GM13976 (cell line): ENCODE results near the gene SLC9A9.

Source experiments
- DNase-seq: peaks from one replicate; pipeline ENCODE4 v3.0.0; 2012; ENCODE audit warnings: low spot score
- CTCF ChIP-seq: IDR thresholded peaks from 2 replicates; pipeline ENCODE4 v1.5.1; 2012; ENCODE audit warnings: borderline replicate concordance, mild to moderate bottlenecking; ENCODE audit not compliant: insufficient read depth; ENCODE audit errors: extremely low read depth, missing control alignments, control extremely low read depth
- in situ Hi-C: fragments of 300-500 bp; cut with MboI; formaldehyde crosslinking; loops from one replicate; pipeline ENCODE4 v1.12.0; 2022; ENCODE audit warnings: low sequenced_read_pairs, mixed read lengths, inconsistent platforms; ENCODE audit not compliant: unreplicated experiment

Gene SLC9A9

GRCh38 chr3:143573610-143574303, 274.5 kb downstream of the SLC9A9 start:
- in situ Hi-C loops: no loop called here
- no peak for DNase-seq
- TF ChIP-seq CTCF: no peak

DNA sequence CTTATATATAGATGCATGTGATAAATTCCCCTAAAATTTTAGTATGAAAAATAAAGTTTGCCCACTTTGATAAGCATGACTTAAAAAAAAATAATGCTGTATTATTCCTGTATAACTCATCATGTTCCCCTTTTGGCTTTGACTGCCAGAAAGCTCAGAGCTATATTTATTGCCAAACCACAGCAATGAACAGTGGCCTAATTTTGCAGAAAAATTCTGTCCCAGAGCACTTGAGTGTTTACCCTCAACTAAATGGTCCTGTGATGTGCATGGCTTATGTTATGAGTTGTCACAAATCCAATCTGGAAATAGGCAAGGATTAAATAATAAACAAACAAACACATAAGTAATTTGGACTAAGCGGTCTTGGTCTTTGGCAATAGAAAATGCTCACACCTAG, 276.7 kb downstream of the SLC9A9 start:
- DNase-seq: no peak
- in situ Hi-C loops: no loop called here
- TF ChIP-seq CTCF: no peak

GRCh38 chr3:143567823-143568222, 280.4 kb downstream of the SLC9A9 start:
- no peak for TF ChIP-seq CTCF
- in situ Hi-C loops: no loop called here
- no peak for DNase-seq

DNA sequence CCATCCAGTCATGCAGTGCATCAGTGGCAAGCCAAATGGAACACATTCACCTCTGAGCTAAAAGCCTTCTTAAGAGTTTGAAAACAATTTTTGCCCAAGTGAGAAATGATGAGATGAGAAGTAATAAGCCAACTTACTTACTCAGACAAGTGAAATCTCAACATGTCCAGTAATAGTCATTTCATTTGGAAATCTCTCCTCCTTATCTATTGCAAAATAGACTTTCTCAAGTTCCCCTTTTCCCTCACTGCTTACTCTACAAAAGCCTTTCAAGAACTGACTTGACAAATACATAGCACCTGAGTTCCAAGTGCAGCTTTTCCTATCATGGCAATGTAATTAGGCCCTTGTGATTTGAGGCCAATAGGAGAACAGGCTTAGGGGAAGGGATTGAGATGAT, 282.3 kb downstream of the SLC9A9 start:
- in situ Hi-C loops: no loop called here
- no peak for TF ChIP-seq CTCF
- no peak for DNase-seq

DNA sequence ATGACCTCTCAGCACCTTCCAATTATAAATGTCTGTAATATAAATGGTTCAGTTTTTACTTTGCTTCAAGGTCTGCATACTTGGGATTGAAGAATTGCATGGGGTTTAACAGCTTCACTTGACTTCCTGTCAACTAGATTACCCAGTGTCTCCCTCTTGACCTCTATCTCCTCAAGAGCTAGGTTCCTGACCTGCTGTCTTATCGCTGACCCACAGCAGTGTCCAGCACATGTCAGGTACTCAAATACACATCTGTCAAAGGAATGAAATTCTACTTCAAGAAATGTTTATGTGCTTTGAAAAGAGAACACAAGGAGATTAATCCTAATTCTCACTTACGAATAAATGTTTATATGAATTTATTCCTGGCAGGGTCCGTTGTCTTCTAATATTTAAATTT, 284.5 kb downstream of the SLC9A9 start:
- in situ Hi-C loops: no loop called here
- TF ChIP-seq CTCF: no peak
- no peak for DNase-seq

GRCh38 chr3:143562789-143563188, 285.5 kb downstream of the SLC9A9 start:
- in situ Hi-C loops: no loop called here
- DNase-seq: no peak
- no peak for TF ChIP-seq CTCF
